Panc1 (cell line): Measurements from ENCODE around the gene CLIP1. TPM values are rescaled to one million over a fixed set of nuclear protein-coding genes. Genes with fewer than 3 reads are reported as not detected.

Experiments
- ATAC-seq: fragments of 200-7000 bp; cut with Tn5 transposase; 2 replicates; pipeline ENCODE4 v1.9.1; 2020; ENCODE audit warnings: mild to moderate bottlenecking, moderate library complexity
- BruUV-seq: library from RNA; stranded (reverse); fragments of 400-500 nt; replicated peaks from 2 replicates; lab custom pipeline; 2021; lab: Mats Ljungman, UMichigan
- CTCF ChIA-PET: fragments of 300-600 bp; sonication (Branson Sonifier 250); formaldehyde crosslinking; loops from one replicate; lab custom pipeline; 2022; ENCODE audit warnings: antibody characterized with exemption; lab: Charles Lee
- POLR2A ChIA-PET: fragments of 300-600 bp; sonication (Branson Sonifier 250); formaldehyde crosslinking; loops from one replicate; lab custom pipeline; 2022; ENCODE audit warnings: antibody characterized with exemption; lab: Charles Lee
- DNase-seq: peaks from one replicate; pipeline ENCODE4 v3.0.0-alpha.2; 2010; ENCODE audit warnings: low read depth, low spot score
- H3K27ac ChIP-seq: 2 replicates; pipeline ENCODE4 v1.5.1; 2011; ENCODE audit warnings: mild to moderate bottlenecking, low read length, inconsistent platforms
- H3K27me3 ChIP-seq: fragments of 200-500 bp; sonication (Bioruptor generic); 2 replicates; pipeline ENCODE4 v1.6.0; 2014; ENCODE audit warnings: low read length, inconsistent platforms; ENCODE audit not compliant: control insufficient read depth, insufficient read depth
- H3K36me3 ChIP-seq: fragments of 200-500 bp; sonication (Bioruptor generic); 2 replicates; pipeline ENCODE4 v1.5.1; 2014; ENCODE audit warnings: inconsistent platforms, mild to moderate bottlenecking, low read length, moderate library complexity; ENCODE audit not compliant: control insufficient read depth, insufficient read depth
- H3K4me1 ChIP-seq: 2 replicates; pipeline ENCODE4 v1.5.1; 2011; ENCODE audit warnings: inconsistent platforms, mild to moderate bottlenecking, low read length, moderate library complexity; ENCODE audit not compliant: control insufficient read depth, insufficient read depth
- H3K4me3 ChIP-seq, 2 experiments: 2 replicates each; pipeline ENCODE4 v1.5.1; 2011 to 2012; ENCODE audit warnings: low read depth in 2 of 2, low read length in 2 of 2, mild to moderate bottlenecking in 2 of 2, inconsistent platforms in 1 of 2, moderate library complexity in 1 of 2
- H3K9me3 ChIP-seq: fragments of 200-500 bp; sonication (Bioruptor generic); 2 replicates; pipeline ENCODE4 v1.5.1; 2014; ENCODE audit warnings: low read depth, mild to moderate bottlenecking, inconsistent platforms, low read length, moderate library complexity; ENCODE audit not compliant: control insufficient read depth, insufficient read depth
- POLR2AphosphoS5 ChIP-seq: IDR thresholded peaks from 2 replicates; pipeline ENCODE4 v1.6.1; 2012; ENCODE audit warnings: mild to moderate bottlenecking, low read depth, low read length, moderate library complexity
- REST ChIP-seq, 2 experiments: IDR thresholded peaks; 2 replicates each; pipeline ENCODE4 v1.6.1; 2011 to 2012; ENCODE audit warnings: low read depth in 2 of 2, control low read depth in 1 of 2, low read length in 1 of 2, mild to moderate bottlenecking in 1 of 2, moderate library complexity in 1 of 2; ENCODE audit not compliant: insufficient read depth in 1 of 2
- SIN3A ChIP-seq: IDR thresholded peaks from 2 replicates; pipeline ENCODE4 v1.6.1; 2012; ENCODE audit warnings: low read depth, mild to moderate bottlenecking, low read length, moderate library complexity, borderline replicate concordance; ENCODE audit not compliant: insufficient read depth
- TCF7L2 ChIP-seq: IDR thresholded peaks from 2 replicates; pipeline ENCODE4 v1.6.1; 2011; ENCODE audit warnings: mild to moderate bottlenecking, low read depth, low read length, inconsistent platforms
- in situ Hi-C: cut with HindIII; loops from 2 replicates; pipeline ENCODE4 v1.10.0; 2016; ENCODE audit warnings: low sequenced_read_pairs, low pct_unique_long_range_greater_than_20kb
- intact Hi-C: fragments of 100-400 bp; cut with micrococcal nuclease; formaldehyde crosslinking; loops from one replicate; pipeline ENCODE4 v1.10.0; 2022; ENCODE audit not compliant: unreplicated experiment
- total RNA-seq: library from RNA; stranded (reverse); gene quantifications from one replicate; pipeline ENCODE4 v1.2.1, GENCODE V29; 2021; ENCODE audit not compliant: unreplicated experiment
- TF ChIP-seq, protein P1 (sequence below): fragments of 450-650 bp; IDR thresholded peaks from 2 replicates; pipeline ENCODE4 v1.5.1; 2017; ENCODE audit warnings: mild to moderate bottlenecking

Gene CLIP1
- total RNA-seq, 1 experiment from 2014 or later = 117 TPM

DNA sequence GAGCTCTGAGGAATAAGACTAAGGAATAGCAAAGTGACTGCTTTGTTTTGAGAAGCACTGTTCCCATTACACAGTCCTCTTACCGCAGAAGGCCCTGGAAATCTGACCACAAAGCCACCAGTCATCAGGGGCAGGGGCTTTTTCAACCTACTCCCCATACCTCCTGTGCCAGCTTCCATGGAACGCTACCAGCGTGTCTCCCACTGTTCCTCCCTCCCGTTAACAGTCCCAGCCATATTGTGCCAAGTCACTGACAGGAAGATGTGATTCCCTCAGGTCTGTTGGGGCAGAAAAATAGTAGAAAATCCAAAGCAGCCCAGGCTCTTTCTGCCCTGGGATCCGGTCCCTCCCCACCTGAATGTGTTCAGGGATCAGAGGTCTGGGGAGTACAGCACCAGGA, 109.5 kb downstream of the CLIP1 start:
- no peaks in the 10 kb centered on the region for H3K4me1 ChIP-seq
- BruUV-seq = no TSS peak
- no peak overlapping the region for H3K4me3 ChIP-seq
- H3K36me3 ChIP-seq = peaks cover 35% of the 10 kb centered on the region
- POLR2A ChIA-PET = no interaction called here
- no peak for TF ChIP-seq REST (IDR thresholded peaks at IDR 0.05; ENCODE audit: insufficient read depth in 1 of 2, low read depth in 2 of 2, low read length in 1 of 2)
- no peak for TF ChIP-seq POLR2AphosphoS5
- no peak for TF ChIP-seq SIN3A
- no peak for TF ChIP-seq TCF7L2
- TF ChIP-seq, protein P1, sequence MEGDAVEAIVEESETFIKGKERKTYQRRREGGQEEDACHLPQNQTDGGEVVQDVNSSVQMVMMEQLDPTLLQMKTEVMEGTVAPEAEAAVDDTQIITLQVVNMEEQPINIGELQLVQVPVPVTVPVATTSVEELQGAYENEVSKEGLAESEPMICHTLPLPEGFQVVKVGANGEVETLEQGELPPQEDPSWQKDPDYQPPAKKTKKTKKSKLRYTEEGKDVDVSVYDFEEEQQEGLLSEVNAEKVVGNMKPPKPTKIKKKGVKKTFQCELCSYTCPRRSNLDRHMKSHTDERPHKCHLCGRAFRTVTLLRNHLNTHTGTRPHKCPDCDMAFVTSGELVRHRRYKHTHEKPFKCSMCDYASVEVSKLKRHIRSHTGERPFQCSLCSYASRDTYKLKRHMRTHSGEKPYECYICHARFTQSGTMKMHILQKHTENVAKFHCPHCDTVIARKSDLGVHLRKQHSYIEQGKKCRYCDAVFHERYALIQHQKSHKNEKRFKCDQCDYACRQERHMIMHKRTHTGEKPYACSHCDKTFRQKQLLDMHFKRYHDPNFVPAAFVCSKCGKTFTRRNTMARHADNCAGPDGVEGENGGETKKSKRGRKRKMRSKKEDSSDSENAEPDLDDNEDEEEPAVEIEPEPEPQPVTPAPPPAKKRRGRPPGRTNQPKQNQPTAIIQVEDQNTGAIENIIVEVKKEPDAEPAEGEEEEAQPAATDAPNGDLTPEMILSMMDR = no peak
- intact Hi-C loops = no loop called here
- no peak overlapping the region for H3K27ac ChIP-seq
- no peak for DNase-seq
- CTCF ChIA-PET = no interaction called here
- H3K9me3 ChIP-seq = no peaks in the 10 kb centered on the region
- ATAC-seq = no peak
- in situ Hi-C loops = no loop called here
- H3K27me3 ChIP-seq = no peaks in the 10 kb centered on the region

DNA sequence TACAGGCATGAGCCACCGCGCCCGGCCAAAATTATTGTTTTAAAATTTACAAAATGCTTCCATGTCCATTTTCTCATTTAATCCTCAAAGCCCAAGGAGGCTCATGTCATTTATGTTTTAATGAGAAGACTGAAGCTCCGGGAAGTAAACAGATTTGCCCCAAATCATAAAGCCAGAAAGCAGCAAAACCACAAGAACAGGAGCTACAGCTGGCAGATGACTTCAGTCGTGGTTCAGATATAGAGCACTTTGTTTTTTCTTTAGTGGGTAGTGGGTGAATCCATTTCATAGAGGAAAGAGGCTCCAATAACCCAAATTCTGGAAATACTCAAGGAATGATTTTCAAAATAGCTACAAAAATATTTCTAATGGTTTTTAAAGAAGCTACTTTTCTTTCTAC, 110.8 kb downstream of the CLIP1 start:
- no peak for ATAC-seq
- no peak overlapping the region for H3K4me3 ChIP-seq
- ChIA-PET CTCF (interaction anchor here (0.6 kb wide), 1 partner anchor 48 kb away, joined by 3 read pairs; no protein-coding TSS in a partner anchor), POLR2A (no interaction called here)
- BruUV-seq = no TSS peak
- H3K27me3 ChIP-seq = no peaks in the 10 kb centered on the region
- intact Hi-C loops (no loop called here), in situ Hi-C loops (no loop called here)
- H3K4me1 ChIP-seq = no peaks in the 10 kb centered on the region
- H3K36me3 ChIP-seq = peaks cover 26% of the 10 kb centered on the region
- H3K27ac ChIP-seq = no peak overlapping the region
- TF ChIP-seq TCF7L2 (no peak), REST (IDR thresholded peaks at IDR 0.05; ENCODE audit: insufficient read depth in 1 of 2, low read depth in 2 of 2, low read length in 1 of 2) (no peak), POLR2AphosphoS5 (no peak), SIN3A (no peak)
- TF ChIP-seq, protein P1 = no peak
- no peak for DNase-seq
- no peaks in the 10 kb centered on the region for H3K9me3 ChIP-seq
